ENCODE data around the gene MCC. TPM values are rescaled to one million over a fixed set of nuclear protein-coding genes. Genes with fewer than 3 reads are reported as not detected.

The MCC gene
- total RNA-seq = 18.5 and 25.8 TPM in 2 replicates

GRCh38 chr5:113487781-113488644, at the start of gene MCC:
MCC (minus strand) TSS chr5:113488453.

GRCh38 chr5:113513384-113514288, 25.4 kb upstream of the MCC start, which contains the start of gene YTHDC2:
YTHDC2 (plus strand) TSS chr5:113513694; CDS start chr5:113513896, 202 bp downstream.

GRCh38 chr5:113434889-113435288, 53.4 kb downstream of the MCC start, which contains the start of gene TSSK1B:
TSSK1B (minus strand) TSS chr5:113434989; CDS start chr5:113434839, 150 bp downstream.

GRCh38 chr5:112976432-112977309, 511.6 kb downstream of the MCC start, which contains the start of gene DCP2:
DCP2 (plus strand) TSS chr5:112976798; CDS start chr5:112976934, 136 bp downstream.

Other genes starting within 250 kb of the MCC start
- under 0.01 and 0.13 TPM in 2 replicates for gene TSSK1B, start 53.5 kb downstream of the MCC start, total RNA-seq
- gene YTHDC2, start 25.2 kb upstream of the MCC start, total RNA-seq = 17.4 and 20.6 TPM in 2 replicates

Measured in aortic smooth muscle cell (primary cell).